Renal cortex interstitium (tissue), 11 donors: ENCODE results near the gene GMPPA. TPM values are rescaled to one million over a fixed set of nuclear protein-coding genes. Genes with fewer than 3 reads are reported as not detected.
A peak's percentile ranks its signal among the peaks of the same experiment; 100 is the strongest.

ENCODE experiments used
- DNase-seq, 11 donors: peaks; one replicate each; pipeline ENCODE4 v3.0.0-alpha.2; 2013; ENCODE audit warnings: low read depth in 9 of 11, low spot score in 4 of 11; ENCODE audit errors: extremely low read depth in 1 of 11
- polyA plus RNA-seq, 3 donors: library from polyadenylated mRNA; unstranded; fragments of 120-200 nt; gene quantifications; one replicate each; pipeline ENCODE4 v1.2.1, GENCODE V29; 2013; ENCODE audit not compliant: insufficient read length in 3 of 3

The GMPPA gene
- polyA plus RNA-seq, 3 donors = 33.5 to 36.8 (median 34.1) TPM

DNA sequence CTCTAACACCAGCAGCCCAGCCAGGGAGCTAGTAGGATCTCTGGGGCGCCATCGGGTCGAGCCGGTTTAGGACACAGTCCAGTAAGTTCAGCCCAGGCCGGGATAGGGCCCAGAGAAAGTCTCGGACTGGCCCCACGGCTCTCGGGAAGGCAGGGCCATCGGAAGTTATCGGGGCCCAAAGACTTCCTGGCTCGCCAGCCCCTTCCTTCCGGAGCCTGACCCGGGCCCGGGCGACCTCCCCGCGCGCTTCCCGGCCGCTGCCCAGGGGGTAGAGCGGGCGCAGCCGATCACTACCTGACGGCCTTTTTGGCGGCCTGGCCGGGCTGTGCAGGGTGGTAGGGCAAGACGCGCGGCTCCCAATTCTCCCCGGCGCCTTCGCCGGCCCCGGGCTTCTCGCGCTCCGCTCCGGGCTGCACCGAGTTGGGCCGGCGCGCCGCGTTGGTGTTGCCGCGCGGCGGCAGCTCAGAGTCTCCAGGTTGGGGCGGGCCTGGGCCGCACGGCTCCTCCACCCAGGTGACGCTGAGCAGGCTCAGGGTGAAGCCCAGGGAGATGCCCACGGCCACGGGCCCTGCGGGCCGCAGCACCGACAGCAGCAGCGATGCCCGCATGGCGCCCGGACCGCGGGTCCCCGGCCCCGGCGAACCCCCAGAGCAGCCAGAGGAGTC is 44.4 kb downstream of the GMPPA start:
- no peak for DNase-seq

DNA sequence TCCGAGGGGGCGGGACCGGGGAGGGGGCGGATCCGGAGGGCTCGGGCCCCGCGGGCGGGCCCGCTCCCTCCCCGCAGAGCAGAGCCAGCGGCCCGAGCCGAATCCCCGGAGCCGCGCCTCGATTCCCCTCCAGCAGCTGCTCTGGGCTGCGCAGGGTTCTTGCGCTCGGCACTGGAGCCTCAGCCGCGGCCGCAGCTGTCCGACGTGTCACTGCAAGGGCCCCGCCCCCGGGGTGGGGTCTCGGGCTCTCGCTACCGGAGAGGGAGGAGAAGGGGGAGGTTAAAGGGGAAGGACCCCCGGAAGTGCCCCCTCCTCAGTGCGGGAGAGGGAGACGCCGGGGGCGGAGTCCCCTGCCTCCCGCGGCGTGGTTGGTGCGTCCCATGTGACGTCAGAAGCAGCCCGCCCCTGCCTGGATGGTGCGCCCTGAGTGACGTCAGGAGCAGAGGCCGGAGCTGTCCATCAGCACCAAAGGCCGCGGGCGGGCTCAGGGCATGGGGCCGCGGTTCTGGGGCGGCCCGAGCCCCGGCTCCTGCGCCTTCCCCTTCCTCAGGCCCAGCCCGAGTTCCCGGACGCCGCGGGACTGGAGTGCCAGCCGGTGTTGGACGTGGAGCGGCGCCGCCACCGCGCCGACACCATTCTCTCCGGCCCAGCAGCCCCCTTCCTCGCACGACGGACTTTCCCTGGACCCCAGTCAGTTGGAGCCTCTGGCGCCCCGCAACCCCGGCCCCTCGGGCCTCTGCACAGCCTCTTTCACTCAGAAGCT is 45.1 kb downstream of the GMPPA start, which contains the start of the genes CHPF and TMEM198:
CHPF (minus strand) TSS at position 214 of the 763 bp plus-strand sequence. CDS start 271 bp downstream, outside the sequence.
TMEM198 (plus strand) TSS at position 433 of the 763 bp plus-strand sequence. CDS start 700 bp downstream, outside the sequence.
- DNase-seq = peak; percentile 93 to 98 (median 97)

DNA sequence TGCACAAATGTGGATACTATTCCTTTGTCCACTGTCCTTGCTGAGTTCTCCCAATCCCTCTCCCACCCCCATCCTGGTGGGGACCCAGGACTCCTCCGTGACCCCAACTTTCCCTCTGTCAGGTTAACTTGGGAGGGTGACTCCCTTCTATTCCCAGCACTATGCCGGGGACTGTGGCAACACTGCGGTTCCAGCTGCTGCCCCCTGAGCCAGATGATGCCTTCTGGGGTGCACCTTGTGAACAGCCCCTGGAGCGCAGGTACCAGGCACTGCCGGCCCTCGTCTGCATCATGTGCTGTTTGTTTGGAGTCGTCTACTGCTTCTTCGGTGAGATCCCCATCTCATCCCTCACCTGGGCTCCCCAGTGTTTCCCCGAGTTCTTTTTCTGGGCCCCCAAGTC is 45.9 kb downstream of the GMPPA start:
- no peak for DNase-seq

DNA sequence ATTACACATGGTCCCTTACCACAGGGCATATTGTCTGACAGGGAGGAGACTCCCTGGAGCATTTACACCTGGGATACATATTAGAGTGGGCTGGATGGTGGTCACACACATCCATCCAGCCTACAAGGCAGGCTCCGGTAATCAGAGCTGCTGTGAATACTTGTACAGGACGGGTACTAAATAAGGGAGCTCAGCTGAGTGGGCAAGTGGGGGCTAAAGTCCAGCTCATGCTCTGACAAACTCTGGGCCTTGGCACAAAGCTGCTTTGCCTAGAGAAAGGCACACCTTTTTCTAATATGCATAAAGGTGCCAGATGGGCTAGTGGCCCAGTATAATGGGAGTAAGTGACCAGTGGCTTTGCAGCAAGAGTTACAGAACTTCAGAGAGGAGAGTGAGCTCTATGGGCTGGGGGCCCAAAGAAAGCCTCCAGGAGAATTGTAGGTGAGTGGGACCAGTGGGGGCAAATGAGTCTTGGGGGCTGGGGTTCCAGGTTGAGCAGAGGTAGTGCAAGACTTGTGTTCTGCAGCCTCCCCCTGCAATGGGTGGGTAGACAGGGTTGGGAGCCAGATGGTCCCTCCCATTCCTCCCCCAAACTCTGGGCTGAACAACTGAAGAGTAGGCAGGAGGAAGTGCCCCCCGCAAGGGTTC is 46.7 kb downstream of the GMPPA start:
- no peak for DNase-seq

DNA sequence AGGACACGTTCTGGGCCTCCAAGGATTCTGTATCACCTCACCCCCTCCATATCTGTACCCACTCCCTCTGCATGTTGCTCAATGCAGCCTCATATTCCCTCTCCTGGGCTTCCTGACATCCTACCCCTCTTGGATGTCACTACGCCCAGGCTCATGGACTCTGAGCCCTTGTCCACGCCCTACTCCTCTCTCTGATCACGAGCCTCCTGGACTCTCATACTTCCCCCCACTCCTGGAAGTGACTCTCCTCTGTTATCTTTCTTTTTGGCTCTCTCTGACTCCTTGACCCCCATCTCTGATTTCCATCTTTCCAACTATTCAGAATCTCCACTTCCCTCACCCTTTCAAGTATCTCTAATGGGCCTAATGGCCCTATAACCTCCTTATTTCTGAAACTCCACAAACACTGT is 47.3 kb downstream of the GMPPA start:
- DNase-seq = no peak

DNA sequence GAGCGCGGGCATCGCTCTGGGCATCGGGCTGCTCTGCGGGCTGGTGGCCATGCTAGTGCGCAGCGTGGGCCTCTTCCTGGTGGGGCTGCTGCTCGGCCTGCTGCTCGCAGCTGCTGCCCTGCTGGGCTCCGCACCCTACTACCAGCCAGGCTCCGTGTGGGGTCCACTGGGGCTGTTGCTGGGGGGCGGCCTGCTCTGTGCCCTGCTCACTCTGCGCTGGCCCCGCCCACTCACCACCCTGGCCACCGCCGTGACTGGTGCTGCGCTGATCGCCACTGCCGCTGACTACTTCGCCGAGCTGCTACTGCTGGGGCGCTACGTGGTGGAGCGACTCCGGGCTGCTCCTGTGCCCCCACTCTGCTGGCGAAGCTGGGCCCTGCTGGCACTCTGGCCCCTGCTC is 48.9 kb downstream of the GMPPA start:
- no peak for DNase-seq

DNA sequence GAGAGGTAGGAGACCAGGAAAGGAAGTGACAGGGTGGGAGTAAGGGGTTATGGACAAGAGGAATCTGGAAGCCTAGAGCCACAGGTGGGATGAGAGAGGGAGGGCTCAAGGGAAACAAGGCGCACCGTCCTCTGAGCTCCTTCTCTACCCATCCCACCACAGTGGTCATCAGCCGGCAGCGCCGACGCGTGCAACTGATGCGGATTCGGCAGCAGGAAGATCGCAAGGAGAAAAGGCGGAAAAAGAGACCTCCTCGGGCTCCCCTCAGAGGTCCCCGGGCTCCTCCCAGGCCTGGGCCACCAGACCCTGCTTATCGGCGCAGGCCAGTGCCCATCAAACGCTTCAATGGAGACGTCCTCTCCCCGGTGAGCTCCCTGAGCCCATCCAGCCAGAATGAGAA is 50.3 kb downstream of the GMPPA start:
- no peak for DNase-seq

DNA sequence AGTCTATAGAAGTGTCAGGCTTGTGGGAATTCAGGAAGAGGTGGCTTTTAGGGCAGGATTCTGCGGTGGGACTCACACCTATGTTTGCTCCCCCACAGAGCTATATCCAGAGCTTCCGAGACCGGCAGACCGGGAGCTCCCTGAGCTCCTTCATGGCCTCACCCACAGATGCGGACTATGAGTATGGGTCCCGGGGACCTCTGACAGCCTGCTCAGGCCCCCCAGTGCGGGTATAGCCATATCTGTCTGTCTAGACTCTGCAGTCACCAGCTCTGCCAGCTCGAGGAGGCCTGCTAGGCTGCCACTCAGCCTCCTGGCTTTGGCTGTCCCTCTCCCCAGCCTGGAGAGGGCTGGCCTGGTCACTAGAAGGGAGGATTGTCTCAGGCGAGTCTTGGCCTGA is 50.9 kb downstream of the GMPPA start:
- no peak for DNase-seq

DNA sequence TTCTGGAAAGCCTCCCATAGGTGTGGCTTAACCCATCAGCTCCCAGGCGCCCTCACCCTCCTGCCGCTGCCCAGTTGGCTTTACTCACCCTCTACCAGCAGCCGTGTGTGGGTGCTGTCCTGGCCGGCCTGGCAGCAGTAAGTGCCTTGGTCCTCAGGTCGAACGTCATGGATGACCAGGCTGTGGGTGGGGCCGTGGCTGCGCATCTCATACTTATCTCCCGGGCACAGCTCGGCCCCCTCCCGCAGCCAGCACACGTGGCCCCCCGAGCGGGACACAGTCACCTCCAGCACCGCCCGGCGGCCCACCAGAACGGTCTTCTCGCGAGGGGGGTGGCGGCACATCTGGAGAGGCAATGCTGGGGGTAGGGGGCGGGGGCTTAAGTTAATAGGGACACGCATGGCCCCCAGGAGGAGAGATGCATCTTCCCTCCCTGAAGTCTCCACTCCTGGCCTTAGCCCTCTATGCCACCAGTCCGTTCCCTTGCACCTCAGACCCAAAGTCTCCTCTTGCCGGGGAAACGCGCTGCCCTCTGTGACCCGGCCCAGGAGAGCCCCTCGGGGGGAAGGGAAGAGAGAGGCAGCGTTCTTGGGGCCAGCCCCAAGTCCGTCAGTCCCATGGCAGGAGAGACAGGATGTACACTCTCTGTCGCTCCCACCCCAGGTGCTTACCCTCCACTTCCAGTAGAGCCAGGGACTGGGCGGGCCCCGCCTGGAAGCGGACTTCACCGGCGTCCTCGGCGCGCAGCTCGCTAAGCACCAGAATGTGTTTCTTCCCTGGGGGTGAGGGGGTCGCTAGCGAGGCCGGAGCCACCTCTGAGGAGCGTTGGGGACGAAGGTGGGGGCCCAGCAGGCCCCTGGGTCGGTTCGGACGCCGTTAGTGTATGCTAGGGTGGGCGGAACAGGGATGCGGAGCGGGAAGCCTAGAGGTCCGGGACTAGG is 53.0 kb downstream of the GMPPA start:
- no peak for DNase-seq

DNA sequence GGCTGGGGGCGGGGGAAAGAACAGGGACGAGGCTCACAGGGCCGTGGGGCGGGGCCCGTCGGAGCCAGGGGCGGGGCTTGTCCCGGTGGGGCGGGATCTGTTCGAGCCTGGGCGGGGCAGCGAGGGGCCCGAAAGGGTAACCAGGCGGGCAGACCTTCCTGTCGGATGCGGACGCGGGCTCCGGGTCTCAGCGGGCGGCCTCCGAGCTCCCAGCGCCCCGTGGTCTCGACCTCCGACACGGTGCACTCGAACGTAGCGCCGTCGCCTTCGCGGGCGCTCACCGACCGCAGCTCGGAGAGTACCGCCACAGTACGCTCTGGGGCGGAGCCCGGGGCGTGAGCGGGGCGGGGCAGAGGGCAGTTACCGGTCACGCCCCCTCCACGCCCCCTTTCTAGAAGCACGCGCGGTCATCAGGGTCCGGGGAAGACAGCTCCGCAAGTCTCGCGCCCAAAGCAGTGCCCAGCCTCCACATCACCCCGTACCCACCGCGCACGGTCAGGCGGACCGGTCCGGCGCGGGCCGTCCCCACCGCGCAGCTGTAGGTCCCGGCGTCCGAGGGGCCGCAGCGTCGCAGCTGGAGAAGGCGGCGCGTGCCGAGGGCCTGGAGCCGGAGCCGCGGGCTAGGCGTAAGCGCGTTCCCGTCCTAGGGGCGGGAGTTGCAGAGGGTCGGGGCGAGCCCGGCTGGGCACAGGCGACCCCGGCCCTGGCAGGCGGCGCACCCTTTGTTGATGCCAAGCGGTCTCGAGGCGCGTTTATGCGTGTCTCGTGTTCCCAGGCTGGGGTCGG is 53.9 kb downstream of the GMPPA start:
- peak in 5 of 11 donors; percentile 77 to 82 (median 80) for DNase-seq

DNA sequence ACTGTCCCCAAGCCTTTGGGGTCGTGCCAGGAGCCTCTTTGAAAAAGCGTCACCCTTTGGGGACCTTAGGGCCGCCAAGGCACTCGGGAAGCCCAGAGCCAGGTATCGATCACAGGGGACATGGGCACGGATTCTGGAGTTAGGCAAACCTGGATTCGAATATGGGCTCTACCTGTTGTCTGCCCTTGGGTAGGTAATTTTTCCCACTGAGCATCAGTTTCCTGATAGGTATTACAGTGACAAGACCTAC is 54.4 kb downstream of the GMPPA start:
- DNase-seq = no peak

DNA sequence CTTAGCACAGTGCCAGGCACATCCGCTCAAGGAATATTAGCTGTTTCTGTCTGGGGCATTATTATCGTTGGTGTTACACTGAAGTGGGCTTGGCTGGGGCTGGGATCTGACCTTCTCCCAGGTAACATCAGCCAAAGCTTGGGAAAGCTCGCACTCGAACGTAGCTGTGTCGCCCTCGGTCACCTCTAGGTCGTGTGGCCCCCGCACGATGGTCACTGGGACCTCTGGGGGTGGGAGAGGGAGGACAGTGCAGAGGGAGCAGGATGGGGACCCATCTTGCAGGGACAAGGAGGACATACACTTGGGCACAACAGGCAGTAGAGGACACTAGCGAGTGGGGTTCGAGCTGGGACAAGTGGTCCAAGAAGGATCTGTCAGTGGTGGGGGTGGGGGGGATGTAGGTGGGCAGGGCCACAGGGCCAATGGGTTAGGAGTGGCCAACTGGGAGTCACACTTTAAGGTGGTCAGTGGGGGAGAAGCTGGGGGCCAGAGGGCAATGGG is 54.8 kb downstream of the GMPPA start:
- DNase-seq = no peak

DNA sequence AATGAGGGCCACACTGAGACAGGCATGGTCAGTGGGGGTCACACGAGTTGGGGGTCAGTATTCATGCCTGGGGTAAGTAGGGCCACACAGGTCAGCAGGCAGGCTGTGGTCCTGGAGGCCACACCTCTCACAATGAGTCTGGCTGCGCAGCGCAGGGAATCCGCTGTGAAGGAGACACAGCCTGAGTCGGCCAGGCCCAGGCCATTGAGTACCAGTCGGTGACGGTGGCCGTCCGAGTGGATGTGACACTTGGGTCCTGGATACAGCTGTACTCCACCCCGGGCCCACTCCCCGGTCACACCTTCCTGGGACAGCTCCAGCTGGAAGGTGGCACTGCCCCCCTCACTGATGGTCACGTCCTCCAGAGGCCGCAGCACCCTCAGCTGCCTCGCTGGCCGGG is 55.7 kb downstream of the GMPPA start:
- no peak for DNase-seq

DNA sequence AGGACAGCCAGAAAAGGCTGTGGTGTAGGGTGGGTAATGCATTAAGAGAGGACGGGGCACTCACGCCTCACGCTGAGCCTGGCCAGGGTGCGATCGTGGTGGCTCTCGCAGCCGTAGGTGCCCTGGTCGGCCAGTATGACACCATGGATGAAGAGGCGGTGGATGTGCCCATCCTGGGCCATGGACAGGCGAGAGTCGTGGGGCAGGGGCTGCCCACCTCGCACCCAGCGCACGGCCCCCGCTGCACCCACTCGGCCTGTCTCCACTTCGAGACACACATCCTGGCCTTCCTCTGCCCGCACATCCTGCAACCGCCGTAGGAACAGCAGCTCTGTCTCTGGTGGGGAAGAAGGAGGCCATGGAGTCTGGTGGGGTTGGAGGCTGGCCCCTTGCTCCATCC is 57.3 kb downstream of the GMPPA start:
- no peak for DNase-seq

DNA sequence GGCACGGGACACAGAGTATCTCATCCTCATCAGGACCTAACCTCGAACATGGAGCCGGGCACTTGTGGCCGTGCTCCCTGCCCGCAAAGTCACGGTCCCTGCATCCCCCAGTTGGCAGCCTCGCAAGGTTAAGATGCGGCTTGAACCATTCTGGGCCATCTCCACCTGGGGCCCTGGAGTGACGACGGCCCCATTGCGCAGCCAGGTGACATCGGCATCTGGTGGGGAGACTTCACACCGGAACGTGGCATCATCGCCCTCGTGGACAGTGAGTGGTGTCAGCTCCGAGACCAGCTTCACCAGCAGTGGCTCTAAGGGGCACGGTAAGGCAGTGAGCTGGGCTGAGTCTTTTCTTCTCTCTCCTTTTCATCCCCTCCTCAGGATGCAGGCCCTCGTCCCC is 57.7 kb downstream of the GMPPA start:
- no peak for DNase-seq
